GM20431 (cell line): ENCODE data around the gene CD69.

Source experiments
- in situ Hi-C: fragments of 300-500 bp; cut with MseI, MboI; formaldehyde crosslinking; loops from one replicate; pipeline ENCODE4 v1.15.0; 2020; ENCODE audit warnings: low sequenced_read_pairs; ENCODE audit not compliant: unreplicated experiment

Gene CD69

GRCh38 chr12:9760699-9761418 is at the start of gene CD69:
CD69 (minus strand) TSS chr12:9760901; CDS start chr12:9760820, 81 bp downstream.
- in situ Hi-C loops = no loop called here

DNA sequence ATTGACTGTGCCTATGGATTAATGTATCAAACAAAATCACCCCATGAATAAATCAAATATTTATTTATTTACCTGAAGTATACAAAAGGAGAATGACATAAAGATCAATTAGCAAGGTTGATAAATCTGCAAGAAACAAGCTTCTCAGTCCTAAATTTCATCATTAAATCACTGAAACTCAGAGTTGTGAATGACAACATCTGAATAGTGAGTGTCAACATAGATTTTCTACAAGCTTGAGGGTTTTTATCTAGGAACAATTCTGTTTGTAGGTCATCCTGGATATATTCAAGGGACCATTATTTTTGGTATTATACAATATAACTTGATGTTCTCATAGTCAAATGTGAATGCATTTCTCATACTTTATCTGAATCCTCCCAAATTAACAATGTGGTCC is 49.2 kb upstream of the CD69 start:
- in situ Hi-C loops = loop anchor here (10.0 to 25.0 kb wide), 2 partner anchors 125 to 327 kb away; partner anchors contain the start of genes CLEC2A and CLEC7A

DNA sequence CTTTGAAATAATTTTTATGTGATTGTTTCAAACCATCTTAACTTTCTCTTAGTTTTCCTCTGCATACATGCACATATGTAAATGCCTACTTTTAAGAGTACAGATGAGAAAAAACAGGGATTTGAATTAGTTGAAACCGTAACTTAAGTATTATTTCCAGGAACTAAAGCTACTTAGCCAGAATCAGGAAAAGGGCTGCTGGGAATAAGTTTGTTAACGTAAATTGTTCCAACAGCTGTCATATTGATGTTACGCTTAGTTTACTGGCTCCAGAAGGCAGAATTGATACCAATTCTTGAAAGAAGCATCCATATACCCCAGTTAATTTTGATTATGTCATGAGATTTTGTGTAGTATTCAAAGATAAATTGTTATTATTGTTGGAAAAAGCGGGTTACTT is 48.6 kb upstream of the CD69 start:
- in situ Hi-C loops = loop anchor here (25.0 kb wide), 1 partner anchor 328 kb away; the partner anchor contains the start of gene CLEC7A

GRCh38 chr12:9808504-9808903 is 47.8 kb upstream of the CD69 start:
- in situ Hi-C loops = loop anchor here (25.0 kb wide), 1 partner anchor 329 kb away; the partner anchor contains the start of gene CLEC7A

GRCh38 chr12:9806714-9807113 is 46.0 kb upstream of the CD69 start:
- in situ Hi-C loops = loop anchor here (25.0 kb wide), 1 partner anchor 331 kb away; the partner anchor contains the start of gene CLEC7A

DNA sequence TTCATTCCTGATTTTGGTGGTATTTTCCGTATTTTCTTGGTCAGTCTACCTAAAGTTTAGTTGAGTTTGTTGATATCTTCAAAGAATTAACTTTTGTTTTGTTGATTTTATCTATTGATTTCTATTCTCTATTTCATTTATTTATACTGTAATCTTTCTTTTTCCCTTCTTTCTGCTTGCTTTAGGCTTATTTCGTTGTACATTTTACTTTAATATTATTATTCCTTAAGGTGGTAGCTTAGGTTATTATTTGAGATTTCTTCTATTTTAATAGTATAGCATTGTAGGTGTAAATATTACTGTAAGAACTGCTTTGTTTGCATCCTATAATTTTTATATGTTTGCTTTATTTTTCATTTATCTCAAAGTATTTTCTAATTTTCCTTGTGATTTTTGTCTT is 45.2 kb upstream of the CD69 start:
- in situ Hi-C loops = loop anchor here (25.0 kb wide), 1 partner anchor 331 kb away; the partner anchor contains the start of gene CLEC7A

DNA sequence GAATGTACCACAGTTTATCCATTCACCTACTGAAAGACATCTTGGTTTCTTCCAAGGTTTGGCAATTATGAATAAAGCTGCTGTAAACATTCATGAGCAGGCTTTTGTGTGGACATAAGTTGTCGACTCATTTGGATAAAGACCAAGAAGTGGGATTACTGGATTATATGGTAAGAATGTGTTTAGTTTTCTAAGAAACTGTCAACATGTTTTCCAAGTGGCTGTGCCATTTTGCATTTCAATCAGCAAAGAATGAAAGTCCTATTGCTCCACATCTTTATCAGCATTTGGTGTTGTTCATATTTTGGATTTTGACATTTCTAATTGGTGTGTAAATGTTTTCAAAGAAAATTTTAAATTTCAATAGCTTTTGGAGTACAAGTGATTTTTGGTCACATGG is 39.3 kb upstream of the CD69 start:
- in situ Hi-C loops = loop anchor here (25.0 kb wide), 1 partner anchor 337 kb away; the partner anchor contains the start of gene CLEC7A

DNA sequence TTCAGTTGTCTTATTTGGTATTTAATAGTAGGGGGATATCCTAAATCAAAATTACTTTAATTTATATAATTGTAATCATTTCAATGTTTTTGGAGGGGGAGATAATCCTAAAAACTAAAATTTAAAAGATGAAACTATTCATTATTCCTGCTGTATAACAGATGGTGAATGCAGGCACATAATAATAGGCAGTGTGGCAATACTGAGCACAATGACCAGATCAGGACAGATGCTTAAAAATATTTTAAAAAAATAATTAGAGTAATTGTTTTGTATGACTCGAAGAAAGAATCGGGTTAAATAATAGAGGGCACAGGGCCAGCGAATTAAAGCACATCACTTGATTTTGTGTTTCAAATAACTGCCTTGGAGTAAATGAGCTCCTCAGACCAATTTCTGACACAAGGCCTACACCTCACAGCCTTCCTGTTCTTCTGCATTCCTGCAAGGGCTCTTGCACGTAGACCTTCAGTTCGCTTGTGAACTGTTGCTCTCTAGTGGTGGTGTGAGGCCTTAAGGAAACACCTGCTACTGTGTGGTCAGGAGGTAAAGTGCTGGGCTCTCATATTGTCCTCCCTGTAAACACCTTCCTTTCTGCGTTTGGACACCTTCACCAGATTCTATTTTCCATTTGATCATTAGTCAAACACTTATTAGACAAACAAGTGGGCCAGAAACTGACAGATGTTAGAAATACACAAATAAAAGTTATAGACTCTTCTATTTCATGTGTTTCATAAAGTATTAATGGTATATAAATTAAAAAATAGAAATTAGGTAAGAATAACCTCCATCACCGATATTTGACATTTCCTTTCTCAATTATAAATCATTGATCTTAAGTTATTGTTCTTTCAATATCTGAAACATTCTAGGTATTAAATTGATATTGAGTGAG is 37.3 kb upstream of the CD69 start:
- in situ Hi-C loops = no loop called here

DNA sequence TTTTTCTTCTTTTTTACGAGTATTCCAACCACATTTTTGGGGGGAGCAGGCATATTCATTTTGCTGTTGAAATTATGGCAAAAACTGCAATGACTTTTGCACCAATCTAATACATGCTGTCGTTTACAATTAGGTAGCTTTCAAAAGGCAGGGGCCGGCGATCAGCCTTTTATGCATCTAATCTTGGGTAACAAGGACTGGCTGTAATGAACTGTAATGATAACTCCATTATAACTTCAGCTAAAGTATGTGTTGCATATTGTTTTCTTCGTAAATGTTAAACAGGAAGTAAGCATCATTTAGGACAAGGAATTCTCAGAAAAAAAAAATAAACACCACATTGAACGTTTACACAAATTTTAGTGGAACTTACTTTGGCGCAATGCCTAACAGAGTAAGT is 36.3 kb upstream of the CD69 start:
- in situ Hi-C loops = no loop called here

DNA sequence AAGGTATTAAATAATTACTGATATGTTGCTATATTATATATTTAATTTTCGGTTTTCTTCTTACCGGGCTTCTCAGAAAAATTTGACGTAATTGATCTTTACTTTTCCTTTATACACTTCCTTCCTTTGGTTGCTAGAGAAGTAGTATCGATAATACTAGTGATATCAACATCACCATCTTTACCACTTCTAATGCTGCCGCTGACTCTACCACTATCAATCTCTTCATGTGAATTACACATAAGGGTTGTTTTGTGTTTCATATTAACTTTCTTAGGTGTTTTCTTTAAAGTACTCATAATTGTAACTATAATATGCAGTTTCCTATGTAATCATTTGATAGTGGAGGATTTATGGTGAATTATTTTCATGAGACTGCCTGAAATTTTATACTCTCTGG is 35.6 kb upstream of the CD69 start:
- in situ Hi-C loops = no loop called here

GRCh38 chr12:9795945-9796344 is 35.2 kb upstream of the CD69 start:
- in situ Hi-C loops = no loop called here

DNA sequence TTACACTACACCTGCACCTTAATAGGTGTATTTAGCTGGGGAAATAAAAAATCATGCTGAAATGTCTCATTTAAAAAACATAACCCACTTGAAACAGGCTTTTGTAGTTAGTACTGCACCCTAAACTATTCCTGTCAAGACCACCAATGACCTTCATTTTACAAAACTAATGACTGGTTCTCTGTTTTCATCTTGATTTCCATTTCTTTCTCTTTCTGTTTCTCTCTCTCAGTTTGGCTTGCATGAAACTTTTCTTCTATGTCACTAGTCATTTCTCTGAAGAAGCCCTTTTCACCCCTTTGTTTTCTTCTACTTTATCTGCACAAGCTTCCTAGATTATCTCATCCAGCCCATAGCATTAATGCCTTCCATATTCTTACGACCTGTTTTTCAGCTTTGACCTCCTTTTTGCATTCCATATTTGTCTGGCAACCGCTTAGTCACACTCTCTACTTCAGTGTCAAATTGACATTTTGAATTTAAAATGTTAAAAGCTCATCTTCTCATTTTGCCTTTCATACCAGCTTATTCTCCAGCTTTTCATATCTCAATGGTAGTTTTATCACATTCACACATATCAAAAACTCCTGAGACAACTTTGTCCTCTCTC is 33.9 kb upstream of the CD69 start:
- in situ Hi-C loops = no loop called here

DNA sequence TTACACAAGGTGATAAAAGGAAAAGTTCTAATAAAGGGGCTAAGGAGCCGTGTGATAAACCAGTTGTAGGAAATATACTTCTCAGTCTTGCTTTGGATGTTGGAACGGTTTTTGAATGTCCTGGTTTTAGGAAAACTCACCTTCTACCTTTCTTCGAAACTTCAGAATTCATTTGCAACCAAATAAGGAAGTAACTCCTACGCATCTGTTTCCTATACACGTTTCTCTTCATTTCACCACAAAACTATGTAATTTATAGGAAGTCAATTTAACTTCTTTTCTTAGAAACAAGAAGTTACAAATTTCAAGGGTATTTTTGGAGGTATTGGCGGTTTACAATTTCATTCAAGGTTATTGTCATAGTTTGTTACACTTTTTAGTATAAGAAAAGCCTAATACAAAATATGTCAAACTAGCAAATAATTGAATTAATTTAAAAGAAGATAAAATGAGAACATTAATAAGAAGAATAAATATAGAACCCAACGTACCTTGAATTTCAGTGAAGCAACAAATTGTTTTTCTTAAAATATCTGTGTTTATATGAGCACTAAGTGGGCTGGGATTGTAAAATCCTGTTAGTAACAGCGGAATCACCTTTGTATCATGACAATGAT is 33.2 kb upstream of the CD69 start:
- in situ Hi-C loops = no loop called here

DNA sequence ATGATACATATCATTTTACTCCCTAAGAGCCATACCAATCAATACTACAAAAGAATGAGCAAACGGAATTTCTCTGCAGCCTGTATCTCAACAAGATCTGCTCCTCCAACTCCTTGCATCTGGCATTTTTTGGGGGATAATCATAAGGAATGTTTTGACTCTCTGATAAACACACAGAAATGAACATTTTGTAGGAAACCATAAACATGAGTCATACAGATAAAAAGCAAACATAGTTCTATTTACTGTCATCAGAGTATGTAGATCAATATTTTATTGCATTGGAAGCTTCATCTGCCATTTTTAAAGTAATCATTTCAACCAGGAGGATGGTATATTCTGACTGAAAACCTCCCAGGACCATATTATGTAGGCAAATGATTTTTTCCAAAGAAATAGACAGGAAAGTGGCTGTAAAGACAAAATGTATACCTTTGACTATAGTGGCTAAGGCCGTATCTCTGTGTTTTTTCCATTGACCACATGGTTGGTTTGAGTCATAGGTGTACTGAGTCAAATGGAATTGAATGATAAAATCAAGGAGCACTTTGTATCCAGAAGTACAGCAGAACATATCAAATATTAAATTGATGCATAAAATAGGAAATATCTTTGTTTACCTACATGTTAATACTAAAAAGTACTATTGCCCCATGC is 32.4 kb upstream of the CD69 start:
- in situ Hi-C loops = no loop called here

GRCh38 chr12:9792185-9792900 is 31.6 kb upstream of the CD69 start:
- in situ Hi-C loops = no loop called here

DNA sequence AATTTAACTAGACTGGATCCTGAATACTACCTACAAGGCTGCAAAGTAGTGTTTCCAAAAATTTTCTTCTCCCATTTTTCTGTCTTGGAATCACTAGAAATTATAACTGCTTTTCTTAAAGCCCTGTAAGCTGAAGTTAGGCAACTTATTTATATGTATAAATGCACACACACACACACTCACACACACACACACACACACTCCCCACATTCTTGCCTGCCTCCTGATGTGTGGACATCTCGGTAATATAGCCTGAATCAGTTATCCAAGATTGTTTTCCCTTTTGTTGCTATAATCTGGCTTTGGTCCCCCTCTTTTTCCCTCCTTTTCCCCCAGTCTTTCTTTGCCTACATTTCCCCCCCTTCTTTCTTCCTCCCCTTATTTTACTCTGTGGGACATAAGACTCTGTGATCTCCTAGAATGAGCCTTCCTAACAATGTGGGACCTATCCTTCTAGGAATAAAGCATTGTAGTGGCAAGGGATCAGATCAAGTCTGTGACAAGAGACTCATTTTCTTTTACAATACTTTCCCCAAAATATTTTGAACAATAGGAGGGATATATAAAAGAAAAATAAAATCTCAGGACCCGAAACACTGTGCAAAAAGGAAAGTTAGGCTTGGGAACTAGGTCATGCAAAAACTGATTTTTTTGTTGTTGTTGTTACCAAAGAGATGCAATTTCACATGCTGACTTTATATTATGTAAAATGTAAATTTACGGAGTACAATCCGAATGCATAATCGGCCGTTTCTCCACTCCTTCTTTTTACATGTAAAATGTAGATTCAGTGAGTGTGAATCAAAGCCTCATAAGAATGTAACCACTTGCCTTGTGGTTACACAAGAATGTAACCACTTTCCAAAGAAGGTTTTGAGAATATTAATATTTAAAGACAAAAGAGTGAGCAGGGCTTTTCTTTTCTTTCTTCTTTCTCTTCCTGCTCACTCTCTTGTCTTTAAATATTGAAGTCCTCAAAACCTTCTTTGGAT is 26.3 kb upstream of the CD69 start:
- in situ Hi-C loops = no loop called here

- in situ Hi-C loops = no loop called here
These were observed 24.1 kb upstream of the CD69 start for GRCh38 chr12:9784816-9785215.

- in situ Hi-C loops = no loop called here
These were observed 23.6 kb upstream of the CD69 start for GRCh38 chr12:9784326-9784725.
